ENCODE results near the gene MBD3L3.
"Not testable (repeated sequence)": the region's sequence is repeated elsewhere in the genome, so short reads cannot be mapped to it uniquely, and the experiment has no call there.

Gene MBD3L3

DNA sequence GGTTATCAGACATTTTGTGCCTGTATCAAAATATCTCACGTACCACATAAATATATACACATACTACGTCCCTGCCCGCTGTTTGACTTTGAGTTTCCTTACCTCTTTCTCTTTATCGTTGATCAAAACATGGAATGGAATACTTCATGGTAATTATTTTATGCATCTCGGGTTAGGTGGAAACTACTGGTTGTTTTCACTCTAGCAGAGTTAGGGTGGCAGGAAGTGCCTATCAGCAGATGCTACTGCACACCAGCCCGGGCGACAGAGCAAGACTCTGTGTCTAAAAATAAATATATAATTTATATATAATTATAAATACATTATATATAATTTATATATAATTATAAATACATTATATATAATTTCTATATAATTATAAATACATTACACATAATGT, 5.6 kb downstream of the MBD3L3 start:
- H2AFZ ChIP-seq (ENCODE audit: low read depth, low read length); H3K36me3 ChIP-seq (ENCODE audit: insufficient read depth, low read length); H4K20me1 ChIP-seq (ENCODE audit: insufficient read depth, low read length); H3K79me2 ChIP-seq (ENCODE audit: insufficient read depth, low read length); H3K4me3 ChIP-seq (ENCODE audit: low read depth in 1 of 2, low read length in 2 of 2); H3K4me2 ChIP-seq (ENCODE audit: insufficient read depth, low read length); H3K27ac ChIP-seq (ENCODE audit: low read length); H3K27me3 ChIP-seq (ENCODE audit: insufficient read depth, low read length, poor library complexity); H3K9me3 ChIP-seq (ENCODE audit: insufficient read depth, low read length, severe bottlenecking); H3K4me1 ChIP-seq (ENCODE audit: insufficient read depth, low read length); ATAC-seq (ENCODE audit: insufficient read depth, low read depth); H3K9ac ChIP-seq (ENCODE audit: low read depth, low read length); DNase-seq: not testable (repeated sequence)

DNA sequence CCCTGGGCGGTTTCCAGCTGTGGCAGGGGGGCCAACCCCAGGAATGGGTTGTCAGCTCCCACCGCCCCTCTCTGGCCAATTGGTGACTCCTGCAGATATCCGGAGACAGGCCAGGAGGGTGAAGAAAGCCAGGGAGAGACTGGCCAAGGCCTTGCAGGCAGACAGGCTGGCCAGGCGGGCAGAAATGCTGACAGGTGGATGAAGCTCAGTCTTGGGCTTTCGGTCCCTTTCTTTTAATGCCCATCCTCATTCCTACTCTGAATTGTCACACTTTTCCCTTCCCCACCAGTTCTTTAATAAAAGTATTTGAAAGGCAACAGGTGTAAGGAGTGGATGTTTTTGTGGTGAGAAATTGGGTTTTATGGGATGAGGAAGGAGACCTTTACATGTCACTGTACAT, 7.1 kb downstream of the MBD3L3 start:
- H3K4me1 ChIP-seq (ENCODE audit: insufficient read depth, low read length); ATAC-seq (ENCODE audit: insufficient read depth, low read depth); DNase-seq: not testable (repeated sequence)

DNA sequence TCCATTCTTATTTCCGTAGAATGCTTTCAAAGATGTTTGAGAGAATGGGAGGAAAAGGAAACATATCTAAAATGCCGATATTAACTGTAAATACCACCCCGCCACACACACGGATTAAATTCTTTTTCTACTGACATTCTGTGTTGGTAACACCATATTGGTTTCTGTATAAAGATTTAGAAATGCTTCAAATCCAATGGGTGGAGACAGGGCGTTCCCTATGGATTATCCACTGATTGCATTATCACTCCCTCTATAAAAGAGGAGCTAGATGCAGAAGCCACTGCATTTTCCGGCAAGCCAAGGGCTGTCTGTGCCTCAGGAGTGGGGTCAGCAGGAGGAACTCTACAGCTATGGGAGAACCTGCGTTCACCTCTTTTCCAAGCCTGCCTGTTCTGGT, 9.5 kb downstream of the MBD3L3 start, which contains the start of gene MBD3L2:
TSS of gene MBD3L2 (plus strand) at position 301 of the 400 bp plus-strand sequence. CDS start at position 354, 53 bp downstream.
- H3K4me2 ChIP-seq (ENCODE audit: insufficient read depth, low read length); ATAC-seq (ENCODE audit: insufficient read depth, low read depth); H2AFZ ChIP-seq (ENCODE audit: low read depth, low read length); H3K4me3 ChIP-seq (ENCODE audit: low read depth in 1 of 2, low read length in 2 of 2); H4K20me1 ChIP-seq (ENCODE audit: insufficient read depth, low read length); H3K4me1 ChIP-seq (ENCODE audit: insufficient read depth, low read length); H3K27me3 ChIP-seq (ENCODE audit: insufficient read depth, low read length, poor library complexity); H3K36me3 ChIP-seq (ENCODE audit: insufficient read depth, low read length); H3K27ac ChIP-seq (ENCODE audit: low read length); H3K79me2 ChIP-seq (ENCODE audit: insufficient read depth, low read length); H3K9me3 ChIP-seq (ENCODE audit: insufficient read depth, low read length, severe bottlenecking); H3K9ac ChIP-seq (ENCODE audit: low read depth, low read length); DNase-seq: not testable (repeated sequence)

More for the DNA sequence above, 7.1 kb downstream of the MBD3L3 start:
- H3K9ac ChIP-seq (ENCODE audit: low read depth, low read length); H3K79me2 ChIP-seq (ENCODE audit: insufficient read depth, low read length); H3K4me2 ChIP-seq (ENCODE audit: insufficient read depth, low read length); H3K27me3 ChIP-seq (ENCODE audit: insufficient read depth, low read length, poor library complexity); H3K36me3 ChIP-seq (ENCODE audit: insufficient read depth, low read length); H3K27ac ChIP-seq (ENCODE audit: low read length); H3K9me3 ChIP-seq (ENCODE audit: insufficient read depth, low read length, severe bottlenecking); H4K20me1 ChIP-seq (ENCODE audit: insufficient read depth, low read length); H2AFZ ChIP-seq (ENCODE audit: low read depth, low read length); H3K4me3 ChIP-seq (ENCODE audit: low read depth in 1 of 2, low read length in 2 of 2): not testable (repeated sequence)

DNA sequence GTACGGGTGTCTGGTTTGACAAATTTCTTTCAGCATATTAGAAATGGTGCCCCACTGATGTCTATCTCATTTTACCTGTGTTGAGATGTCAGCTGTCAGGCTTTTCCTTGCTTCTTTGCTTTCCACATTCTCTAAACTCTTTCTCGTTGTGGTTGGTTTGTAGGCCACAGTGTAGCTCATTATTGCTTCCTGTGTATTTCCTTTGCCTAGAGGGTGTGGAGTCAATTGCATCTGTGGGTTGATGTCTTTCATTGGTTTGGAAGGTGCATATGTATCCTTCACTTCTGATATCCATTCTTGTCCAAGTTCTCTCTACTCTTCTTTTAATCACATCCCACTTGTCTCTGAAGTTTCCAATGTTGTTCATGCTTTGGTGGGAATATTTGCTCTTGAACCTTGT, 16.9 kb downstream of the MBD3L3 start:
- ATAC-seq (ENCODE audit: insufficient read depth, low read depth): 0 out of 3 replicates have a peak, but pooled peaks have one; percentile 33
- not testable (repeated sequence) for H3K4me1 ChIP-seq (ENCODE audit: insufficient read depth, low read length); DNase-seq; H3K36me3 ChIP-seq (ENCODE audit: insufficient read depth, low read length); H3K4me3 ChIP-seq (ENCODE audit: low read depth in 1 of 2, low read length in 2 of 2); H3K9me3 ChIP-seq (ENCODE audit: insufficient read depth, low read length, severe bottlenecking); H3K4me2 ChIP-seq (ENCODE audit: insufficient read depth, low read length); H3K79me2 ChIP-seq (ENCODE audit: insufficient read depth, low read length); H3K27ac ChIP-seq (ENCODE audit: low read length); H4K20me1 ChIP-seq (ENCODE audit: insufficient read depth, low read length); H3K27me3 ChIP-seq (ENCODE audit: insufficient read depth, low read length, poor library complexity); H3K9ac ChIP-seq (ENCODE audit: low read depth, low read length); H2AFZ ChIP-seq (ENCODE audit: low read depth, low read length)

DNA sequence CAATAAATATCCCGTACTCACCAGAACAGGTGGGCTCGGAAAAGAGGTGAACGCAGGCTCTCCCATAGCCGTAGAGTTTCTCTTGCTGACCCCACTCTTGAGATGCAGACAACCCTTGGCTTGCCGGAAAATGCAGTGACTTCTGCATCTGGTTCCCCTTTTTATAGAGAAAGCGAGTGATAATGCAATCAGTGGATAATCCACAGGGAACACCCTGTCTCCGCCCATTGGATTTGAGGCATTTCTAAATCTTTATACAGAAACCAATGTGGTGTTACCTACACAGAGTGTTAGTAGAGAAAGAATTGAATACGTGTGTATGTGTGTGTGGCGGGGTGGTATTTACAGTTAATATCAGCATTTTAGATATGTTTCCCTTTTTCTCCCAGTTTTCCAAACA, 18.4 kb downstream of the MBD3L3 start, which contains the start of gene MBD3L4:
TSS of gene MBD3L4 (minus strand) at position 101 of the 400 bp plus-strand sequence. CDS start at position 66, 35 bp downstream.
- not testable (repeated sequence) for H3K9ac ChIP-seq (ENCODE audit: low read depth, low read length); H3K27ac ChIP-seq (ENCODE audit: low read length); DNase-seq; H3K79me2 ChIP-seq (ENCODE audit: insufficient read depth, low read length); H3K4me1 ChIP-seq (ENCODE audit: insufficient read depth, low read length); ATAC-seq (ENCODE audit: insufficient read depth, low read depth); H4K20me1 ChIP-seq (ENCODE audit: insufficient read depth, low read length); H3K27me3 ChIP-seq (ENCODE audit: insufficient read depth, low read length, poor library complexity); H2AFZ ChIP-seq (ENCODE audit: low read depth, low read length); H3K4me2 ChIP-seq (ENCODE audit: insufficient read depth, low read length); H3K9me3 ChIP-seq (ENCODE audit: insufficient read depth, low read length, severe bottlenecking); H3K4me3 ChIP-seq (ENCODE audit: low read depth in 1 of 2, low read length in 2 of 2); H3K36me3 ChIP-seq (ENCODE audit: insufficient read depth, low read length)

DNA sequence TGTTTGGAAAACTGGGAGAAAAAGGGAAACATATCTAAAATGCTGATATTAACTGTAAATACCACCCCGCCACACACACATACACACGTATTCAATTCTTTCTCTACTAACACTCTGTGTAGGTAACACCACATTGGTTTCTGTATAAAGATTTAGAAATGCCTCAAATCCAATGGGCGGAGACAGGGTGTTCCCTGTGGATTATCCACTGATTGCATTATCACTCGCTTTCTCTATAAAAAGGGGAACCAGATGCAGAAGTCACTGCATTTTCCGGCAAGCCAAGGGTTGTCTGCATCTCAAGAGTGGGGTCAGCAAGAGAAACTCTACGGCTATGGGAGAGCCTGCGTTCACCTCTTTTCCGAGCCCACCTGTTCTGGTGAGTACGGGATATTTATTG, 28.2 kb downstream of the MBD3L3 start, which contains the start of gene MBD3L5:
TSS of gene MBD3L5 (plus strand) at position 301 of the 400 bp plus-strand sequence. CDS start at position 335, 34 bp downstream.
- not testable (repeated sequence) for H3K4me3 ChIP-seq (ENCODE audit: low read depth in 1 of 2, low read length in 2 of 2); ATAC-seq (ENCODE audit: insufficient read depth, low read depth); H3K27me3 ChIP-seq (ENCODE audit: insufficient read depth, low read length, poor library complexity)

DNA sequence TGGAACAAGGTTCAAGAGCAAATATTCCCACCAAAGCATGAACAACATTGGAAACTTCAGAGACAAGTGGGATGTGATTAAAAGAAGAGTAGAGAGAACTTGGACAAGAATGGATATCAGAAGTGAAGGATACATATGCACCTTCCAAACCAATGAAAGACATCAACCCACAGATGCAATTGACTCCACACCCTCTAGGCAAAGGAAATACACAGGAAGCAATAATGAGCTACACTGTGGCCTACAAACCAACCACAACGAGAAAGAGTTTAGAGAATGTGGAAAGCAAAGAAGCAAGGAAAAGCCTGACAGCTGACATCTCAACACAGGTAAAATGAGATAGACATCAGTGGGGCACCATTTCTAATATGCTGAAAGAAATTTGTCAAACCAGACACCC, 29.7 kb downstream of the MBD3L3 start:
- not testable (repeated sequence) for H3K4me1 ChIP-seq (ENCODE audit: insufficient read depth, low read length); ATAC-seq (ENCODE audit: insufficient read depth, low read depth); H4K20me1 ChIP-seq (ENCODE audit: insufficient read depth, low read length); H2AFZ ChIP-seq (ENCODE audit: low read depth, low read length); H3K79me2 ChIP-seq (ENCODE audit: insufficient read depth, low read length); H3K9ac ChIP-seq (ENCODE audit: low read depth, low read length); H3K4me2 ChIP-seq (ENCODE audit: insufficient read depth, low read length); H3K27ac ChIP-seq (ENCODE audit: low read length); H3K9me3 ChIP-seq (ENCODE audit: insufficient read depth, low read length, severe bottlenecking); H3K36me3 ChIP-seq (ENCODE audit: insufficient read depth, low read length); H3K27me3 ChIP-seq (ENCODE audit: insufficient read depth, low read length, poor library complexity); DNase-seq; H3K4me3 ChIP-seq (ENCODE audit: low read depth in 1 of 2, low read length in 2 of 2)

More for the DNA sequence above, 28.2 kb downstream of the MBD3L3 start, which contains the start of gene MBD3L5:
- not testable (repeated sequence) for H3K79me2 ChIP-seq (ENCODE audit: insufficient read depth, low read length); H3K4me2 ChIP-seq (ENCODE audit: insufficient read depth, low read length); H3K36me3 ChIP-seq (ENCODE audit: insufficient read depth, low read length); DNase-seq; H4K20me1 ChIP-seq (ENCODE audit: insufficient read depth, low read length); H3K27ac ChIP-seq (ENCODE audit: low read length); H3K4me1 ChIP-seq (ENCODE audit: insufficient read depth, low read length); H2AFZ ChIP-seq (ENCODE audit: low read depth, low read length); H3K9me3 ChIP-seq (ENCODE audit: insufficient read depth, low read length, severe bottlenecking); H3K9ac ChIP-seq (ENCODE audit: low read depth, low read length)

DNA sequence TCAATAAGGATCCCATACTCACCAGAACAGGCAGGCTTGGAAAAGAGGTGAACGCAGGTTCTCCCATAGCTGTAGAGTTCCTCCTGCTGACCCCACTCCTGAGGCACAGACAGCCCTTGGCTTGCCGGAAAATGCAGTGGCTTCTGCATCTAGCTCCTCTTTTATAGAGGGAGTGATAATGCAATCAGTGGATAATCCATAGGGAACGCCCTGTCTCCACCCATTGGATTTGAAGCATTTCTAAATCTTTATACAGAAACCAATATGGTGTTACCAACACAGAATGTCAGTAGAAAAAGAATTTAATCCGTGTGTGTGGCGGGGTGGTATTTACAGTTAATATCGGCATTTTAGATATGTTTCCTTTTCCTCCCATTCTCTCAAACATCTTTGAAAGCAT, 37.1 kb downstream of the MBD3L3 start, which contains the start of gene MBD3L2B:
TSS of gene MBD3L2B (minus strand) at position 101 of the 400 bp plus-strand sequence. CDS start at position 67, 34 bp downstream.
- H3K4me1 ChIP-seq (ENCODE audit: insufficient read depth, low read length); DNase-seq; H3K9me3 ChIP-seq (ENCODE audit: insufficient read depth, low read length, severe bottlenecking); H3K36me3 ChIP-seq (ENCODE audit: insufficient read depth, low read length); H3K4me2 ChIP-seq (ENCODE audit: insufficient read depth, low read length); ATAC-seq (ENCODE audit: insufficient read depth, low read depth); H3K4me3 ChIP-seq (ENCODE audit: low read depth in 1 of 2, low read length in 2 of 2); H3K9ac ChIP-seq (ENCODE audit: low read depth, low read length); H3K27me3 ChIP-seq (ENCODE audit: insufficient read depth, low read length, poor library complexity); H2AFZ ChIP-seq (ENCODE audit: low read depth, low read length); H3K79me2 ChIP-seq (ENCODE audit: insufficient read depth, low read length); H3K27ac ChIP-seq (ENCODE audit: low read length); H4K20me1 ChIP-seq (ENCODE audit: insufficient read depth, low read length): not testable (repeated sequence)
